PC-3 (cell line): ENCODE measurements around the gene SUSD3. TPM values are rescaled to one million over a fixed set of nuclear protein-coding genes. Genes with fewer than 3 reads are reported as not detected.

Source experiments
- ATAC-seq: fragments of 200-7000 bp; cut with Tn5 transposase; 2 replicates; pipeline ENCODE4 v1.9.1; 2020; ENCODE audit warnings: mild to moderate bottlenecking, moderate library complexity
- BruUV-seq: library from RNA; stranded (reverse); fragments of 400-500 nt; replicated peaks from 2 replicates; lab custom pipeline; 2021; lab: Mats Ljungman, UMichigan
- CTCF ChIA-PET: fragments of 300-600 bp; sonication (Branson Sonifier 250); formaldehyde crosslinking; loops from one replicate; lab custom pipeline; 2022; ENCODE audit warnings: antibody characterized with exemption; lab: Charles Lee
- POLR2A ChIA-PET: fragments of 300-600 bp; sonication (Branson Sonifier 250); formaldehyde crosslinking; loops from one replicate; lab custom pipeline; 2022; ENCODE audit warnings: antibody characterized with exemption; ENCODE audit not compliant: unreplicated experiment; lab: Charles Lee
- DNase-seq: peaks from one replicate; pipeline ENCODE4 v3.0.0-alpha.2; 2015
- H2AFZ ChIP-seq: fragments of 300-600 bp; sonication (generic); 2 replicates; pipeline ENCODE4 v1.6.0; 2016; ENCODE audit warnings: antibody characterized with exemption, low read length
- H3F3A ChIP-seq: fragments of 300-600 bp; sonication (generic); one replicate; pipeline ENCODE4 v1.6.0; 2017; ENCODE audit warnings: antibody characterized with exemption, low read length, control low read depth, mild to moderate bottlenecking; ENCODE audit not compliant: unreplicated experiment
- H3K27ac ChIP-seq: fragments of 300-600 bp; sonication (generic); 2 replicates; pipeline ENCODE4 v1.5.1; 2016; ENCODE audit warnings: mild to moderate bottlenecking, low read length
- H3K27me3 ChIP-seq: fragments of 300-600 bp; sonication (generic); 2 replicates; pipeline ENCODE4 v1.6.1; 2016; ENCODE audit warnings: low read length, mixed read lengths
- H3K36me3 ChIP-seq: fragments of 300-600 bp; sonication (generic); 2 replicates; pipeline ENCODE4 v1.6.1; 2016; ENCODE audit warnings: low read depth, mixed run types, low read length, mixed read lengths
- H3K4me1 ChIP-seq: fragments of 300-600 bp; sonication (generic); 2 replicates; pipeline ENCODE4 v1.5.1; 2016; ENCODE audit warnings: low read length; ENCODE audit not compliant: insufficient read depth
- H3K4me2 ChIP-seq: fragments of 300-600 bp; sonication (generic); 2 replicates; pipeline ENCODE4 v1.6.0; 2016; ENCODE audit warnings: low read length
- H3K4me3 ChIP-seq: fragments of 300-600 bp; sonication (generic); 2 replicates; pipeline ENCODE4 v1.5.1; 2016; ENCODE audit warnings: mild to moderate bottlenecking, low read length, mixed read lengths
- H3K79me2 ChIP-seq: fragments of 300-600 bp; sonication (generic); 2 replicates; pipeline ENCODE4 v1.6.1; 2017; ENCODE audit warnings: low read length, mixed read lengths
- H3K9ac ChIP-seq: fragments of 300-600 bp; sonication (generic); 2 replicates; pipeline ENCODE4 v1.6.0; 2016; ENCODE audit warnings: mild to moderate bottlenecking, low read length
- H3K9me2 ChIP-seq: fragments of 300-600 bp; sonication (generic); replicated peaks from 2 replicates; pipeline ENCODE4 v1.6.1; 2016; ENCODE audit warnings: mixed run types, low read length, mixed read lengths
- H3K9me3 ChIP-seq: fragments of 300-600 bp; sonication (generic); 2 replicates; pipeline ENCODE4 v1.6.1; 2016; ENCODE audit warnings: low read length, mixed read lengths
- H4K20me1 ChIP-seq: fragments of 300-600 bp; sonication (generic); 2 replicates; pipeline ENCODE4 v1.6.1; 2016; ENCODE audit warnings: low read length, mixed read lengths
- EZH2 ChIP-seq: fragments of 300-600 bp; sonication (generic); IDR thresholded peaks from one replicate; pipeline ENCODE4 v1.6.1; 2017; ENCODE audit warnings: antibody characterized with exemption, mild to moderate bottlenecking, low read length; ENCODE audit not compliant: unreplicated experiment
- EZH2phosphoT487 ChIP-seq: fragments of 300-600 bp; sonication (generic); IDR thresholded peaks from 2 replicates; pipeline ENCODE4 v1.6.1; 2018; ENCODE audit warnings: mild to moderate bottlenecking, antibody characterized with exemption, low read length, borderline replicate concordance
- intact Hi-C: fragments of 100-400 bp; cut with micrococcal nuclease; formaldehyde crosslinking; loops from 2 replicates; pipeline ENCODE4 v1.9.0; 2023
- total RNA-seq: library from RNA; depleted of rRNA; stranded (reverse); fragments of >200 nt; gene quantifications from 2 replicates; pipeline ENCODE4 v1.2.3, GENCODE V29; 2014
- TF ChIP-seq, protein P1 (sequence below): fragments of 300-600 bp; sonication (generic); conservative IDR thresholded peaks from 2 replicates; pipeline ENCODE4 v1.5.1; 2017; ENCODE audit warnings: antibody characterized with exemption, low read depth, mild to moderate bottlenecking, low read length

Gene SUSD3
- total RNA-seq, 1 experiment from 2014 or later, result 13.4 TPM

- H3K9me2 ChIP-seq, result no peaks in the 10 kb centered on the region
- CTCF ChIA-PET, result no interaction called here
Observed at GRCh38 chr9:93129691-93130500, 71.4 kb downstream of the SUSD3 start.

DNA sequence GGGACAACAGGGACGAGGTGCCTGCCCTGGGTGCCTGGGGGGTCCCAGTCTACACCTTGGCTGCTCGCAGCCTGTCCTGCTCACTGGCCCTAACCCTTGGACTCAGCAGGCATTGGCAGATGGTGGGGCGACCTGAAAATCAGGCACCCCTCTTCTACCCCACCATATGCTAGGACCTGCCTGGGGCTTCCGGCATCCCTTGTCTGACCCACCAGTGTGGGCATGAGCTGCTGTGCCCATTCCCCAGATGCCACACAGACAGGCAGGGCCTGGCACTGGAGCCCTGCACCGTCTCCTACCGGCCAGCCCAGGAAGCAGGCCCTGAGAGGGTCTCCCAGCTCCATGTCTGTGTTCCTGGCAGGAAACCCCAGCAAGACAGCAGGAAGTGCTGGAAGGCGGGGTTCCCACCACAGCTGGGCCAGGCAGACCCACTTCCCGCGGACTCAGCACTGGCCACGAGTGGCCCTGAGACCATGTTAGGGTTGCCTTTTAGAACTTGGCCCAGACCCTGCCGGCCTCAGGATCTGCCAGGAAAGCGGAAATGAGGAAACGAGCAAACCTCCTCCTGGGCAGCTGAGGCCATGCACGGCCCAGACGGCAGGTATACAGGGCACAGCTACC is 72.5 kb downstream of the SUSD3 start:
- Histone ChIP-seq H2AFZ (no peak overlapping the region), H4K20me1 (no peaks in the 10 kb centered on the region), H3K79me2 (peaks cover 23% of the 10 kb centered on the region), H3K9me2 (no peaks in the 10 kb centered on the region), H3K36me3 (no peaks in the 10 kb centered on the region), H3K4me3 (no peak overlapping the region), H3K4me1 (peaks cover 19% of the 10 kb centered on the region), H3K27me3 (no peaks in the 10 kb centered on the region), H3K9ac (no peak overlapping the region), H3F3A (no peaks in the 10 kb centered on the region), H3K27ac (no peak overlapping the region), H3K9me3 (no peaks in the 10 kb centered on the region), H3K4me2 (no peak overlapping the region)
- ChIA-PET CTCF (no interaction called here), POLR2A (no interaction called here)
- DNase-seq, result no peak
- intact Hi-C loops, result no loop called here
- TF ChIP-seq, protein P1, sequence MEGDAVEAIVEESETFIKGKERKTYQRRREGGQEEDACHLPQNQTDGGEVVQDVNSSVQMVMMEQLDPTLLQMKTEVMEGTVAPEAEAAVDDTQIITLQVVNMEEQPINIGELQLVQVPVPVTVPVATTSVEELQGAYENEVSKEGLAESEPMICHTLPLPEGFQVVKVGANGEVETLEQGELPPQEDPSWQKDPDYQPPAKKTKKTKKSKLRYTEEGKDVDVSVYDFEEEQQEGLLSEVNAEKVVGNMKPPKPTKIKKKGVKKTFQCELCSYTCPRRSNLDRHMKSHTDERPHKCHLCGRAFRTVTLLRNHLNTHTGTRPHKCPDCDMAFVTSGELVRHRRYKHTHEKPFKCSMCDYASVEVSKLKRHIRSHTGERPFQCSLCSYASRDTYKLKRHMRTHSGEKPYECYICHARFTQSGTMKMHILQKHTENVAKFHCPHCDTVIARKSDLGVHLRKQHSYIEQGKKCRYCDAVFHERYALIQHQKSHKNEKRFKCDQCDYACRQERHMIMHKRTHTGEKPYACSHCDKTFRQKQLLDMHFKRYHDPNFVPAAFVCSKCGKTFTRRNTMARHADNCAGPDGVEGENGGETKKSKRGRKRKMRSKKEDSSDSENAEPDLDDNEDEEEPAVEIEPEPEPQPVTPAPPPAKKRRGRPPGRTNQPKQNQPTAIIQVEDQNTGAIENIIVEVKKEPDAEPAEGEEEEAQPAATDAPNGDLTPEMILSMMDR, result no peak
- TF ChIP-seq EZH2phosphoT487 (no peak), EZH2 (no peak)
- ATAC-seq, result no peak
- no TSS peak for BruUV-seq

More at GRCh38 chr9:93129691-93130500, 71.4 kb downstream of the SUSD3 start:
- intact Hi-C loops, result no loop called here
- TF ChIP-seq, protein P1, result no peak
- TF ChIP-seq EZH2phosphoT487 (no peak), EZH2 (no peak)
- Histone ChIP-seq H2AFZ (no peak overlapping the region), H3K9me3 (no peaks in the 10 kb centered on the region), H3K4me3 (no peak overlapping the region), H3K79me2 (peaks cover 23% of the 10 kb centered on the region), H4K20me1 (no peaks in the 10 kb centered on the region), H3K36me3 (no peaks in the 10 kb centered on the region), H3K9ac (no peak overlapping the region), H3K27me3 (no peaks in the 10 kb centered on the region), H3K4me2 (no peak overlapping the region), H3K27ac (no peak overlapping the region), H3F3A (no peaks in the 10 kb centered on the region), H3K4me1 (peaks cover 18% of the 10 kb centered on the region)
- no peak for DNase-seq
- no TSS peak for BruUV-seq
- ATAC-seq, result no peak
- POLR2A ChIA-PET, result no interaction called here
